ENCODE results near the gene CELF2.

The CELF2 gene

DNA sequence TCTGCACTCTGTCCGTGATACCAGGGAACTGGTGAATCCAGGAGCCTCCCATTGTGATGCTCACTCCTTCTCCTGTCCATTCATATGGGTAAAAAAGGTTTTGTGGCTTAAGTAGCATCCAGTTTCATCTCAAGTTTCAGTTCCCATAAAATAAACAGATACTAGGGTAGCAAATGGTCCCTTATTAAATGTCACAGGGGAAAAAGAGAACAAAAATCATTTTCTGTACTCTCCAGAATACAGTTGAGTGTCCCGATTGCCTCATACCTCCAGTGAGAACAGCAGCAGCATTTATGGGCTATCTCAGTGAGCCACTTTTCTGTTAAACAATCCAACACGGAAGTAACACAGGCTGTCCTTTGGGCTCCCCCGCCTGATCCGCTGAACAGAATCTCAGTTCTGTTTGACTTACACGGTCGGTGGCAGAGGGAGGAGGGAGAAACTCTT is 179.6 kb downstream of the CELF2 start (continued):
- no peak for TF ChIP-seq PRDM2 (tag by site-specific recombination; IDR thresholded peaks at IDR 0.05; ENCODE audit: borderline replicate concordance)
- TF ChIP-seq REPIN1 (tag by site-specific recombination; IDR thresholded peaks at IDR 0.05; ENCODE audit: low read depth): no peak
- no peak for TF ChIP-seq ZNF416 (tag by site-specific recombination; IDR thresholded peaks at IDR 0.05)
- TF ChIP-seq, protein P1, sequence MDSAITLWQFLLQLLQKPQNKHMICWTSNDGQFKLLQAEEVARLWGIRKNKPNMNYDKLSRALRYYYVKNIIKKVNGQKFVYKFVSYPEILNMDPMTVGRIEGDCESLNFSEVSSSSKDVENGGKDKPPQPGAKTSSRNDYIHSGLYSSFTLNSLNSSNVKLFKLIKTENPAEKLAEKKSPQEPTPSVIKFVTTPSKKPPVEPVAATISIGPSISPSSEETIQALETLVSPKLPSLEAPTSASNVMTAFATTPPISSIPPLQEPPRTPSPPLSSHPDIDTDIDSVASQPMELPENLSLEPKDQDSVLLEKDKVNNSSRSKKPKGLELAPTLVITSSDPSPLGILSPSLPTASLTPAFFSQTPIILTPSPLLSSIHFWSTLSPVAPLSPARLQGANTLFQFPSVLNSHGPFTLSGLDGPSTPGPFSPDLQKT (IDR thresholded peaks at IDR 0.05; ENCODE audit: borderline replicate concordance, low read depth, low read length): no peak
- TF ChIP-seq ZNF394 (tag by site-specific recombination; IDR thresholded peaks at IDR 0.05; ENCODE audit: borderline replicate concordance): no peak
- peak; percentile 91 for TF ChIP-seq ZNF341 (tag by site-specific recombination; IDR thresholded peaks at IDR 0.05; ENCODE audit: low read depth)
- TF ChIP-seq ZNF521 (tag by site-specific recombination; IDR thresholded peaks at IDR 0.05): no peak
- TF ChIP-seq ZNF610 (tag by site-specific recombination; IDR thresholded peaks at IDR 0.05; ENCODE audit: borderline replicate concordance): no peak
- TF ChIP-seq SP7 (tag by site-specific recombination; IDR thresholded peaks at IDR 0.05): no peak
- TF ChIP-seq TCF7L2 (IDR thresholded peaks at IDR 0.05; ENCODE audit: borderline replicate concordance, low read depth, low read length): no peak
- no peak for TF ChIP-seq BCL11A (tag by site-specific recombination; IDR thresholded peaks at IDR 0.05; ENCODE audit: low read depth)
- TF ChIP-seq KLF1 (tag by site-specific recombination; IDR thresholded peaks at IDR 0.05): no peak
- no peak for TF ChIP-seq ZNF792 (tag by site-specific recombination; IDR thresholded peaks at IDR 0.05)
- TF ChIP-seq, protein P2, sequence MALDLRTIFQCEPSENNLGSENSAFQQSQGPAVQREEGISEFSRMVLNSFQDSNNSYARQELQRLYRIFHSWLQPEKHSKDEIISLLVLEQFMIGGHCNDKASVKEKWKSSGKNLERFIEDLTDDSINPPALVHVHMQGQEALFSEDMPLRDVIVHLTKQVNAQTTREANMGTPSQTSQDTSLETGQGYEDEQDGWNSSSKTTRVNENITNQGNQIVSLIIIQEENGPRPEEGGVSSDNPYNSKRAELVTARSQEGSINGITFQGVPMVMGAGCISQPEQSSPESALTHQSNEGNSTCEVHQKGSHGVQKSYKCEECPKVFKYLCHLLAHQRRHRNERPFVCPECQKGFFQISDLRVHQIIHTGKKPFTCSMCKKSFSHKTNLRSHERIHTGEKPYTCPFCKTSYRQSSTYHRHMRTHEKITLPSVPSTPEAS (tag by site-specific recombination; IDR thresholded peaks at IDR 0.05): no peak
- no peak for TF ChIP-seq WT1 (tag by site-specific recombination; IDR thresholded peaks at IDR 0.05)
- no peak for TF ChIP-seq ZNF214 (tag by site-specific recombination; IDR thresholded peaks at IDR 0.05; ENCODE audit: borderline replicate concordance)
- no peak for TF ChIP-seq ZNF555 (tag by site-specific recombination; conservative IDR thresholded peaks at IDR 0.05)
- TF ChIP-seq ZNF571 (tag by site-specific recombination; IDR thresholded peaks at IDR 0.05): no peak
- no peak for TF ChIP-seq ZNF623 (tag by site-specific recombination; IDR thresholded peaks at IDR 0.05)
- TF ChIP-seq ZNF621 (tag by site-specific recombination; IDR thresholded peaks at IDR 0.05): no peak
- TF ChIP-seq YY2 (tag by site-specific recombination; IDR thresholded peaks at IDR 0.05): no peak
- no peak for TF ChIP-seq ZNF76 (tag by site-specific recombination; IDR thresholded peaks at IDR 0.05; ENCODE audit: borderline replicate concordance, low read depth)
- TF ChIP-seq ZNF518A (tag by site-specific recombination; conservative IDR thresholded peaks at IDR 0.05; ENCODE audit: low read depth): no peak
- TF ChIP-seq EGR2 (tag by site-specific recombination; IDR thresholded peaks at IDR 0.05; ENCODE audit: low read depth): no peak
- TF ChIP-seq GLIS1 (tag by site-specific recombination; IDR thresholded peaks at IDR 0.05): peak; percentile 50
- no peak for TF ChIP-seq ZNF223 (tag by site-specific recombination; IDR thresholded peaks at IDR 0.05)
- peak; percentile 89 for TF ChIP-seq ZNF660 (tag by site-specific recombination; IDR thresholded peaks at IDR 0.05)
